Liver (tissue), 3 donors: Measurements from ENCODE around the gene POU4F3.

Experiments used
- JUND ChIP-seq, 2 donors: IDR thresholded peaks; 2 replicates each; pipeline ENCODE4 v1.6.1; 2016; ENCODE audit warnings: antibody characterized with exemption in 2 of 2
- RAD21 ChIP-seq, 2 donors: IDR thresholded peaks; 2 replicates each; pipeline ENCODE4 v1.6.1; 2016; ENCODE audit warnings: antibody characterized with exemption in 2 of 2, mild to moderate bottlenecking in 2 of 2
- TAF1 ChIP-seq: conservative IDR thresholded peaks from 2 replicates; pipeline ENCODE4 v1.6.1; 2016; ENCODE audit warnings: antibody characterized with exemption, mild to moderate bottlenecking
- YY1 ChIP-seq: IDR thresholded peaks from 2 replicates; pipeline ENCODE4 v1.6.1; 2016; ENCODE audit warnings: antibody characterized with exemption, mild to moderate bottlenecking
- TF ChIP-seq, protein P1 (sequence below): fragments of 150-350 bp; IDR thresholded peaks from 2 replicates; pipeline ENCODE4 v1.5.1; 2017; ENCODE audit warnings: improper control_type of control experiment, low read depth, low read length; ENCODE audit not compliant: missing input control
- TF ChIP-seq, protein P2 (sequence below): IDR thresholded peaks from 2 replicates; pipeline ENCODE4 v1.6.1; 2016; ENCODE audit warnings: antibody characterized with exemption
- donor health status: healthy.
- donor health status: healthy.

DNA sequence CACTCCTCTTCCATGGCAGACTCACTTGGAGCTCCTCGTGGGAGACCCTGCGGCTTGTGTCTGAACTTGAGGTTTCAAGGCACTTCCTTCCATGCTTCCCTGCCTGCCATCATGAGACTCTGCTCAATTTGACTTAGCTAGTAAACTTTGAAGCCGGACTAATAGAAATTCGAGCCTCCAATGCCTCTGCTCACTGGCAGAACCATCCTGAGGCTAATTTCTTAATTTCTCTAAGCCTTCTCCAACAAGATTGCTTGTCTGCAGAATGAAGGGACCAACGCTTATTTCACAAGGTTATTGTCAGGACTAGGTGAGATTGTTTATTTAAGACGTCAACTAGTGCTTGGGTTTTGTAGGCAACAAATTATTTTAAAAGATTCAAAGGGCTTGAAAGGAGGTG is 3.2 kb downstream of the POU4F3 start:
- TF ChIP-seq YY1 (no peak), JUND (IDR thresholded peaks at IDR 0.05) (no peak), TAF1 (no peak), RAD21 (IDR thresholded peaks at IDR 0.05) (no peak)
- TF ChIP-seq, protein P1, sequence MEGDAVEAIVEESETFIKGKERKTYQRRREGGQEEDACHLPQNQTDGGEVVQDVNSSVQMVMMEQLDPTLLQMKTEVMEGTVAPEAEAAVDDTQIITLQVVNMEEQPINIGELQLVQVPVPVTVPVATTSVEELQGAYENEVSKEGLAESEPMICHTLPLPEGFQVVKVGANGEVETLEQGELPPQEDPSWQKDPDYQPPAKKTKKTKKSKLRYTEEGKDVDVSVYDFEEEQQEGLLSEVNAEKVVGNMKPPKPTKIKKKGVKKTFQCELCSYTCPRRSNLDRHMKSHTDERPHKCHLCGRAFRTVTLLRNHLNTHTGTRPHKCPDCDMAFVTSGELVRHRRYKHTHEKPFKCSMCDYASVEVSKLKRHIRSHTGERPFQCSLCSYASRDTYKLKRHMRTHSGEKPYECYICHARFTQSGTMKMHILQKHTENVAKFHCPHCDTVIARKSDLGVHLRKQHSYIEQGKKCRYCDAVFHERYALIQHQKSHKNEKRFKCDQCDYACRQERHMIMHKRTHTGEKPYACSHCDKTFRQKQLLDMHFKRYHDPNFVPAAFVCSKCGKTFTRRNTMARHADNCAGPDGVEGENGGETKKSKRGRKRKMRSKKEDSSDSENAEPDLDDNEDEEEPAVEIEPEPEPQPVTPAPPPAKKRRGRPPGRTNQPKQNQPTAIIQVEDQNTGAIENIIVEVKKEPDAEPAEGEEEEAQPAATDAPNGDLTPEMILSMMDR = no peak
- TF ChIP-seq, protein P2, sequence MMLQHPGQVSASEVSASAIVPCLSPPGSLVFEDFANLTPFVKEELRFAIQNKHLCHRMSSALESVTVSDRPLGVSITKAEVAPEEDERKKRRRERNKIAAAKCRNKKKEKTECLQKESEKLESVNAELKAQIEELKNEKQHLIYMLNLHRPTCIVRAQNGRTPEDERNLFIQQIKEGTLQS = no peak
